ENCODE measurements around the gene AKAP13. TPM values are rescaled to one million over a fixed set of nuclear protein-coding genes. Genes with fewer than 3 reads are reported as not detected.
A peak's percentile ranks its signal among the peaks of the same experiment; 100 is the strongest.

The AKAP13 gene
- total RNA-seq, 1 donor from 2014 or later: 450 TPM

DNA sequence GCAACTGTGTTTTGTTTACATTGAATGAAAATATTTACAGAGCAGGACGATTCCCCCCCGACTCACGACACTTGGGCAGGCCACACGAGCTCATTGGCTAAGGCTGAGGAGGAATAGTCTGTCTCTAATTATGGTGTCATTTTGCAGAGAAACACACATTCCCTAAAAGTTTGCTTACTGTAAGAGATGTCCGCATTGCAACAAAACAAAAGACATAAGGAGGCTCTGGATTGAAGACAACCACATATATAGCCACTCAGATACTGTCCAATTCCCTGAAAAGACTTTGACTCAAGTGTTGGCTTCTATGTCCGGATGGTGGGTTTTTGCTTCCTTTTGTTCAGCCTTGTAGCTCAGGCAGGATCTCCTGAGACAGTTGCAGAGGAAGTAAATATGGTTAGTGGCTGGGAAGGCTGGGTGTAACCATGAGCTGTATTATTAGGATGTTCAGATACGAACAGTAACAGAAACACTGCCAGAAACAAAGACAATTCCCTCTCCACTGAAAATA lies 243.9 kb downstream of the AKAP13 start:
- ATAC-seq: peak; percentile 55
- Histone ChIP-seq H3K27me3 (no peaks in the 10 kb centered on the region), H3K4me1 (peaks cover 93% of the 10 kb centered on the region), H3K4me3 (peak overlapping the region; percentile 47), H3K36me3 (peaks cover 43% of the 10 kb centered on the region), H3K9me3 (no peaks in the 10 kb centered on the region), H3K27ac (peak overlapping the region; percentile 74)
- DNase-seq: no peak
- TF ChIP-seq, protein P1, sequence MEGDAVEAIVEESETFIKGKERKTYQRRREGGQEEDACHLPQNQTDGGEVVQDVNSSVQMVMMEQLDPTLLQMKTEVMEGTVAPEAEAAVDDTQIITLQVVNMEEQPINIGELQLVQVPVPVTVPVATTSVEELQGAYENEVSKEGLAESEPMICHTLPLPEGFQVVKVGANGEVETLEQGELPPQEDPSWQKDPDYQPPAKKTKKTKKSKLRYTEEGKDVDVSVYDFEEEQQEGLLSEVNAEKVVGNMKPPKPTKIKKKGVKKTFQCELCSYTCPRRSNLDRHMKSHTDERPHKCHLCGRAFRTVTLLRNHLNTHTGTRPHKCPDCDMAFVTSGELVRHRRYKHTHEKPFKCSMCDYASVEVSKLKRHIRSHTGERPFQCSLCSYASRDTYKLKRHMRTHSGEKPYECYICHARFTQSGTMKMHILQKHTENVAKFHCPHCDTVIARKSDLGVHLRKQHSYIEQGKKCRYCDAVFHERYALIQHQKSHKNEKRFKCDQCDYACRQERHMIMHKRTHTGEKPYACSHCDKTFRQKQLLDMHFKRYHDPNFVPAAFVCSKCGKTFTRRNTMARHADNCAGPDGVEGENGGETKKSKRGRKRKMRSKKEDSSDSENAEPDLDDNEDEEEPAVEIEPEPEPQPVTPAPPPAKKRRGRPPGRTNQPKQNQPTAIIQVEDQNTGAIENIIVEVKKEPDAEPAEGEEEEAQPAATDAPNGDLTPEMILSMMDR (IDR thresholded peaks at IDR 0.05): no peak
- intact Hi-C loops (cut with DNase I): no loop called here

DNA sequence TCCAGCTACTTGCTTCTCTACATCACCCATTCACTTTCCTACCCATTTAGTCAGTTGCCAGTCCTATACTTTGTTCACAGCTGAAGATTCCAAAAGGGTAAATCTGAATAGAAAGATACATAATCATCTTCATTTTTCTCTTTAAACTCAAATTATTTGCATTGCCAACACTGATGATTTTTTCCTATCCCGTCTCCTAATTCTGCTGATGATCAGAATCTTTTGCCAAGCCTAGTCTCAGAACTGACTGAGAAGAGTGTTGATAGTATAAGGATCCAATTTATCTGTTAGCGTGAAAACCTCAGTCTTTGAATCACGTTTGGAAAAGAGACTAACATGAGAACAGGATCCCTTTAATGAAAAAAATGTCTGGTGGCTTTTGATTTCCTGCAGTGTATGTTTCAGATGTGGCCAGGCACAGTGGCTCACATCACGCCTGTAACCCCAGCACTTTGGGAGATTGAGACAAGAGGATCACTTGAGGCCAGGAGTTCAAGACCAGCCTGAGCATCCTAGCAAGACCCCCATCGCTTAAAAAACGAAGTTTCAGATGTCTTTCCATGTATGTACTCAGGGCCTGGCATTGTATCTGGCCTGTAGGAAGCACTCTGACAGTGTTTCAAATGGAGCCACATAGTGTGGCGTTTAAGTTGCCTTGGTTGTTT lies 244.9 kb downstream of the AKAP13 start:
- TF ChIP-seq, protein P1 (IDR thresholded peaks at IDR 0.05): no peak
- intact Hi-C loops (cut with DNase I): no loop called here
- Histone ChIP-seq H3K36me3 (peaks cover 43% of the 10 kb centered on the region), H3K4me1 (peaks cover 87% of the 10 kb centered on the region), H3K9me3 (no peaks in the 10 kb centered on the region), H3K27ac (peak overlapping the region; percentile 74), H3K27me3 (no peaks in the 10 kb centered on the region), H3K4me3 (peak overlapping the region; percentile 47)
- ATAC-seq (no peak), DNase-seq (no peak)

GRCh38 chr15:85625856-85626255 lies 245.5 kb downstream of the AKAP13 start:
- TF ChIP-seq, protein P1 (IDR thresholded peaks at IDR 0.05): no peak
- Histone ChIP-seq H3K4me1 (peaks cover 88% of the 10 kb centered on the region), H3K4me3 (no peak overlapping the region), H3K36me3 (peaks cover 42% of the 10 kb centered on the region), H3K27ac (peak overlapping the region; percentile 74), H3K27me3 (no peaks in the 10 kb centered on the region), H3K9me3 (no peaks in the 10 kb centered on the region)
- ATAC-seq (peak; percentile 56), DNase-seq (no peak)
- intact Hi-C loops (cut with DNase I): no loop called here

DNA sequence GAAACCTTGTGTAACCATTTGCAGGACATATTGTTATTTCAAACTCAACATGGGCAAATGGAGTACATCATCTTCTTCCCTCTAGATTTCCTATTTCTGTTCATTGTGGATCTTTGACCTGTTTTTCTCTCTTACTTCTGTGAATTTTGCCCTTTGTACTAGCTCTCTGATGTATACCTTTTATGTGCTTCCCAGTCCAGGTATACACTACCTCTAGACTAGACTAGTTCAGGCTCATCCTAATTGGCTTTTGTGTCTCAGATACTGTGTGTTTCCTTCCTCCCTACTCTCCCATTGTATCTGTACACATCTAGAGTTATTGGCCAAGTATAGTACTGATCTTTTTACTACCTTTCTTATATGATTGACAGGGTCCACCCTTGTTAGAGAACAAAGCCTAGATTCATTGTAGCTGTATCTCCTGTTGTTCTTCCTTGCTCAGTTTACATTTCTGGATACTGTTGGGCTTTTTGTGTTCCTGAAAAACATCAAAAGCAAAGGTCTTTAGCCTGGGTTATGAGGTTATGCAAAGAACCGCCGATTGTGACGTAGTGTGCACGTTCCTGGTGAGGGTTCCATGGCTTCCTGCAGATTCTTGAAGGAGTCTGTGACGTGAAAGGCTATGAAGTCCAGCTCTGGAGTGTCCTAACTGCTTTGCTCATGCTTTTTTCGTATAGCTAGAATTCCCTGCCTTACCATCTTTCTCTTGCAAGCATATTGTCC lies 247.0 kb downstream of the AKAP13 start:
- H3K4me3 ChIP-seq: no peak overlapping the region
- peak overlapping the region; percentile 9 for H3K27ac ChIP-seq
- ATAC-seq (no peak), DNase-seq (no peak)
- H3K9me3 ChIP-seq: no peaks in the 10 kb centered on the region
- H3K27me3 ChIP-seq: no peaks in the 10 kb centered on the region
- TF ChIP-seq, protein P1 (IDR thresholded peaks at IDR 0.05): no peak
- H3K4me1 ChIP-seq: peaks cover 87% of the 10 kb centered on the region
- intact Hi-C loops (cut with DNase I): no loop called here
- peaks cover 43% of the 10 kb centered on the region for H3K36me3 ChIP-seq

DNA sequence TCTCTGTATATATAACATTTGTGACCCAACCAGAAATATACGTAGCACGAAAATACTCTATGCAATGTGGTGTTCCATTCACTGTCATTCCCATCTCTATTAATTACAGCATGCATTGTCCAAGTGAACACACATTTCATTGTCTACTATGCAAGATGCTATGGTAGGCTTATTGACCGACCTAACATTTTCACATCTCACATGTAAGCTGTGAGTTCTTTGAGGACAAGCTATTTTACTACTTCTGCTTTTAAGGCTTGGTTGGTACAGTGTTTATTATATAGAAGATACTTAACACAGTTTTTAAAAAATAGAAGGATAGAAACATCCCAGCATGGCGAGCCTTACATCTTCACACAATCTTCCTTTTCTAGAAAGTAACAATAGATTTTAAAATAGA lies 249.9 kb downstream of the AKAP13 start:
- no peaks in the 10 kb centered on the region for H3K9me3 ChIP-seq
- no peaks in the 10 kb centered on the region for H3K27me3 ChIP-seq
- intact Hi-C loops (cut with DNase I): no loop called here
- H3K36me3 ChIP-seq: peaks cover 50% of the 10 kb centered on the region
- H3K27ac ChIP-seq: no peak overlapping the region
- ATAC-seq: no peak
- TF ChIP-seq, protein P1 (IDR thresholded peaks at IDR 0.05): no peak
- no peak overlapping the region for H3K4me3 ChIP-seq
- H3K4me1 ChIP-seq: peaks cover 73% of the 10 kb centered on the region
- no peak for DNase-seq
